IMR-90 (cell line): ENCODE measurements around the gene SGSH. TPM values are rescaled to one million over a fixed set of nuclear protein-coding genes. Genes with fewer than 3 reads are reported as not detected.

ENCODE experiments used
- ATAC-seq: fragments of 200-7000 bp; cut with Tn5 transposase; 2 replicates; pipeline ENCODE4 v1.9.1; 2020; ENCODE audit warnings: low read depth, mild to moderate bottlenecking, moderate library complexity
- BruUV-seq: library from RNA; stranded (reverse); fragments of 400-500 nt; replicated peaks from 2 replicates; lab custom pipeline; 2021; lab: Mats Ljungman, UMichigan
- CTCF ChIA-PET: fragments of 300-600 bp; formaldehyde crosslinking; extraction: SDS; loops from one replicate; lab custom pipeline; 2021; ENCODE audit warnings: antibody characterized with exemption; lab: Yijun Ruan, JAX
- POLR2A ChIA-PET: fragments of 300-600 bp; sonication (Branson Sonifier 250); formaldehyde crosslinking; loops from one replicate; lab custom pipeline; 2022; ENCODE audit warnings: antibody characterized with exemption; ENCODE audit not compliant: unreplicated experiment; lab: Charles Lee
- DNase-seq: peaks from one replicate; pipeline ENCODE4 v3.0.0; 2013
- H2AFZ ChIP-seq: replicated peaks from 2 replicates; pipeline ENCODE3; 2013; ENCODE audit warnings: low read length, mild to moderate bottlenecking; ENCODE audit not compliant: poor library complexity
- H2AK5ac ChIP-seq: 2 replicates; pipeline ENCODE4 v1.6.1; 2013; ENCODE audit warnings: low read depth, low read length, inconsistent platforms
- H2AK9ac ChIP-seq: replicated peaks from 2 replicates; pipeline ENCODE3; 2013; ENCODE audit warnings: mild to moderate bottlenecking, low read depth, low read length, moderate library complexity; ENCODE audit not compliant: poor library complexity
- H2BK120ac ChIP-seq: 2 replicates; pipeline ENCODE4 v1.6.1; 2013; ENCODE audit warnings: low read depth, low read length, inconsistent platforms
- H2BK15ac ChIP-seq: 3 replicates; pipeline ENCODE4 v1.6.1; 2013; ENCODE audit warnings: low read depth, low read length, inconsistent platforms
- H2BK20ac ChIP-seq: 2 replicates; pipeline ENCODE4 v1.6.1; 2013; ENCODE audit warnings: low read depth, mild to moderate bottlenecking, inconsistent platforms, low read length, moderate library complexity
- H2BK5ac ChIP-seq: 2 replicates; pipeline ENCODE4 v1.6.1; 2013; ENCODE audit warnings: mild to moderate bottlenecking, low read depth, low read length, inconsistent platforms; ENCODE audit not compliant: poor library complexity, severe bottlenecking
- H3K14ac ChIP-seq: replicated peaks from 2 replicates; pipeline ENCODE4 v1.6.1; 2013; ENCODE audit warnings: low read depth, low read length, inconsistent platforms
- H3K18ac ChIP-seq: 2 replicates; pipeline ENCODE4 v1.6.1; 2013; ENCODE audit warnings: low read depth, low read length, control low read depth
- H3K23ac ChIP-seq: 2 replicates; pipeline ENCODE4 v1.6.1; 2013; ENCODE audit warnings: low read depth, low read length, inconsistent platforms
- H3K27ac ChIP-seq: 2 replicates; pipeline ENCODE4 v1.5.1; 2013; ENCODE audit warnings: mild to moderate bottlenecking, control low read depth, low read length; ENCODE audit not compliant: insufficient read depth
- H3K27me3 ChIP-seq: 2 replicates; pipeline ENCODE4 v1.6.1; 2013; ENCODE audit warnings: low read length; ENCODE audit not compliant: control insufficient read depth, insufficient read depth
- H3K36me3 ChIP-seq: 2 replicates; pipeline ENCODE4 v1.6.1; 2013; ENCODE audit warnings: low read length, mixed read lengths; ENCODE audit not compliant: control insufficient read depth, insufficient read depth
- H3K4ac ChIP-seq: 2 replicates; pipeline ENCODE4 v1.6.1; 2013; ENCODE audit warnings: low read depth, low read length, inconsistent platforms
- H3K4me1 ChIP-seq: 2 replicates; pipeline ENCODE4 v1.6.1; 2013; ENCODE audit warnings: low read length, mixed read lengths; ENCODE audit not compliant: control insufficient read depth, insufficient read depth
- H3K4me2 ChIP-seq: 2 replicates; pipeline ENCODE4 v1.6.1; 2013; ENCODE audit warnings: low read depth, mild to moderate bottlenecking, control low read depth, low read length, moderate library complexity
- H3K4me3 ChIP-seq: 2 replicates; pipeline ENCODE4 v1.5.1; 2013; ENCODE audit warnings: low read depth, mild to moderate bottlenecking, control low read depth, low read length, moderate library complexity; ENCODE audit not compliant: insufficient read depth
- H3K56ac ChIP-seq: 2 replicates; pipeline ENCODE4 v1.6.1; 2013; ENCODE audit warnings: low read length, inconsistent platforms; ENCODE audit not compliant: insufficient read depth; ENCODE audit errors: extremely low read depth
- H3K79me1 ChIP-seq, 2 experiments: 2 replicates each; pipeline ENCODE4 v1.6.1; 2013; ENCODE audit warnings: low read length in 2 of 2, inconsistent platforms in 1 of 2, low read depth in 1 of 2
- H3K9ac ChIP-seq: 2 replicates; pipeline ENCODE4 v1.6.1; 2013; ENCODE audit warnings: low read depth, low read length, control low read depth
- H3K9me1 ChIP-seq: 2 replicates; pipeline ENCODE4 v1.6.1; 2013; ENCODE audit warnings: low read length, inconsistent platforms; ENCODE audit not compliant: insufficient read depth
- H3K9me3 ChIP-seq: 2 replicates; pipeline ENCODE4 v1.6.1; 2013; ENCODE audit warnings: low read length; ENCODE audit not compliant: control insufficient read depth, insufficient read depth
- H4K20me1 ChIP-seq: 2 replicates; pipeline ENCODE4 v1.6.1; 2013; ENCODE audit warnings: low read length, inconsistent platforms; ENCODE audit not compliant: insufficient read depth
- H4K5ac ChIP-seq: 2 replicates; pipeline ENCODE4 v1.6.1; 2013; ENCODE audit warnings: mild to moderate bottlenecking, low read depth, low read length, control low read depth
- H4K8ac ChIP-seq, 2 experiments: 2 replicates each; pipeline ENCODE4 v1.6.1; 2013; ENCODE audit warnings: low read depth in 2 of 2, low read length in 2 of 2, control low read depth in 1 of 2, inconsistent platforms in 1 of 2
- H4K91ac ChIP-seq: 2 replicates; pipeline ENCODE4 v1.6.1; 2013; ENCODE audit warnings: low read depth, low read length, inconsistent platforms; ENCODE audit not compliant: insufficient read depth
- CEBPB ChIP-seq: IDR thresholded peaks from 2 replicates; pipeline ENCODE4 v1.6.1; 2012; ENCODE audit warnings: low read depth, low read length, improper control_type of control experiment
- CHD1 ChIP-seq: IDR thresholded peaks from 2 replicates; pipeline ENCODE4 v1.6.1; 2012; ENCODE audit warnings: low read depth, low read length, improper control_type of control experiment
- FOS ChIP-seq: fragments of 150-350 bp; IDR thresholded peaks from 2 replicates; pipeline ENCODE4 v1.6.1; 2016; ENCODE audit warnings: low read depth, low read length
- MAFK ChIP-seq: IDR thresholded peaks from 2 replicates; pipeline ENCODE4 v1.6.1; 2012; ENCODE audit warnings: low read depth, low read length, improper control_type of control experiment
- MAZ ChIP-seq: IDR thresholded peaks from 2 replicates; pipeline ENCODE4 v1.6.1; 2012; ENCODE audit warnings: low read depth, mild to moderate bottlenecking, low read length, improper control_type of control experiment, moderate library complexity, borderline replicate concordance
- MXI1 ChIP-seq: IDR thresholded peaks from 2 replicates; pipeline ENCODE4 v1.6.1; 2012; ENCODE audit warnings: low read depth, mild to moderate bottlenecking, low read length, moderate library complexity, borderline replicate concordance
- POLR2A ChIP-seq: IDR thresholded peaks from 2 replicates; pipeline ENCODE4 v1.6.1; 2012; ENCODE audit warnings: mild to moderate bottlenecking, low read depth, low read length
- RCOR1 ChIP-seq: IDR thresholded peaks from 2 replicates; pipeline ENCODE4 v1.6.1; 2012; ENCODE audit warnings: mild to moderate bottlenecking, low read length, improper control_type of control experiment; ENCODE audit not compliant: insufficient replicate concordance
- WGBS, 2 experiments: methylation state at CpG; one replicate each; pipeline versions ENCODE4 v1.1.5 to v1.1.7; 2013; ENCODE audit warnings: missing lambda C conversion rate in 2 of 2; ENCODE audit not compliant: insufficient read length in 1 of 2; ENCODE audit errors: extremely low coverage in 2 of 2; 5-methylcytosine and 5-hydroxymethylcytosine counted together
- dilution Hi-C: fragments of 300-500 bp; cut with HindIII; formaldehyde crosslinking; loops from one replicate; pipeline ENCODE4 v1.14.3; 2018; ENCODE audit warnings: low sequenced_read_pairs; ENCODE audit not compliant: unreplicated experiment
- in situ Hi-C: fragments of 300-500 bp; cut with MboI; formaldehyde crosslinking; loops from 3 replicates; pipeline ENCODE4 v1.14.3; 2019; ENCODE audit warnings: low sequenced_read_pairs, inconsistent platforms, mixed read lengths
- intact Hi-C: fragments of 100-400 bp; cut with micrococcal nuclease; formaldehyde crosslinking; loops from 2 replicates; pipeline ENCODE4 v1.10.0; 2022
- polyA plus RNA-seq, 3 experiments: library from polyadenylated mRNA; depleted of rRNA; stranded (reverse); fragments of >200 nt; gene quantifications; 2 replicates each; pipeline ENCODE4 v1.2.3, GENCODE V29; 2012; ENCODE audit warnings: low replicate concordance in 1 of 3
- total RNA-seq: library from RNA; depleted of rRNA; stranded (reverse); fragments of >200 nt; gene quantifications from 2 replicates; pipeline ENCODE4 v1.2.3, GENCODE V29; 2012

Gene SGSH
- total and polyA plus RNA-seq, 2 of the 4 experiments (the other 2 are of a cell fraction): 3.0 to 41.5 TPM

GRCh38 chr17:80260069-80260535 lies 40.0 kb upstream of the SGSH start:
- H3K4me3 ChIP-seq: peak overlapping the region; percentile 56
- ChIA-PET CTCF (no interaction called here), POLR2A (no interaction called here)
- peak overlapping the region; percentile 48 for H2BK5ac ChIP-seq
- WGBS, 2 experiments: 1% methylated on average over 17 of the region's 63 CpGs; no CpG with 5 or more reads in 1 of the 2 experiments
- dilution Hi-C loops: no loop called here
- no peak overlapping the region; the same call in 1 of the 2 replicates for H2BK20ac ChIP-seq
- peak overlapping the region; percentile 94 for H2AFZ ChIP-seq
- no peaks in the 10 kb centered on the region for H3K27me3 ChIP-seq
- H3K18ac ChIP-seq: peak overlapping the region; percentile 42; the same call in 1 of the 2 replicates
- no TSS peak for BruUV-seq
- H4K20me1 ChIP-seq: no peaks in the 10 kb centered on the region
- peak overlapping the region; percentile 81; the same call in 1 of the 2 replicates for H3K14ac ChIP-seq
- DNase-seq (peak; percentile 65), ATAC-seq (peak; percentile 79)
- H4K8ac ChIP-seq: peak overlapping the region; percentile 47 to 71; a peak in 2 of 4 replicates
- H3K9me1 ChIP-seq: 0 out of 2 replicates have a peak, but pooled peaks cover 3% of the 10 kb centered on the region
- H2BK15ac ChIP-seq: no peak overlapping the region
- peak overlapping the region; percentile 49 for H3K27ac ChIP-seq
- H3K36me3 ChIP-seq: peaks cover 2% of the 10 kb centered on the region; the same call in 1 of the 2 replicates
- H2AK9ac ChIP-seq: peak overlapping the region; percentile 93
- peaks cover 12 to 39% of the 10 kb centered on the region in 2 experiments; a peak in 2 of 4 replicates for H3K79me1 ChIP-seq
- peak overlapping the region; percentile 44 for H3K9ac ChIP-seq
- peak overlapping the region; percentile 96 for H3K4me2 ChIP-seq
- TF ChIP-seq POLR2A: peak; percentile 51; the same call in 1 of the 2 replicates
- TF ChIP-seq MXI1: peak; percentile 64; the same call in 1 of the 2 replicates
- no peak for TF ChIP-seq FOS
- peak; percentile 37 for TF ChIP-seq RCOR1
- TF ChIP-seq MAFK: no peak
- TF ChIP-seq CEBPB: no peak
- TF ChIP-seq CHD1: no peak
- peak; percentile 93 for TF ChIP-seq MAZ
- intact Hi-C loops: loop anchor here (5.0 kb wide), 2 partner anchors 38 to 253 kb away; partner anchors contain the start of genes SGSH and SLC26A11
- H2BK120ac ChIP-seq: peak overlapping the region; percentile 71
- peak overlapping the region; percentile 94; the same call in 1 of the 2 replicates for H3K23ac ChIP-seq
- H3K4ac ChIP-seq: peak overlapping the region; percentile 82
- peak overlapping the region; percentile 59 for H2AK5ac ChIP-seq
- peaks cover 23% of the 10 kb centered on the region for H3K4me1 ChIP-seq
- no peaks in the 10 kb centered on the region for H3K9me3 ChIP-seq
- in situ Hi-C loops: no loop called here
- peak overlapping the region; percentile 66 for H4K91ac ChIP-seq
- H4K5ac ChIP-seq: no peak overlapping the region
- H3K56ac ChIP-seq: peak overlapping the region; percentile 43; the same call in 1 of the 2 replicates
